GM12873 (cell line): ENCODE measurements around the gene ZFP57.

Experiments used
- TF ChIP-seq, protein P1 (sequence below): IDR thresholded peaks from 2 replicates; pipeline ENCODE4 v1.5.1; 2012; ENCODE audit warnings: low read depth, mild to moderate bottlenecking, moderate library complexity, low read length, control low read depth; ENCODE audit not compliant: insufficient read depth; ENCODE audit errors: missing control alignments

ZFP57 gene

DNA sequence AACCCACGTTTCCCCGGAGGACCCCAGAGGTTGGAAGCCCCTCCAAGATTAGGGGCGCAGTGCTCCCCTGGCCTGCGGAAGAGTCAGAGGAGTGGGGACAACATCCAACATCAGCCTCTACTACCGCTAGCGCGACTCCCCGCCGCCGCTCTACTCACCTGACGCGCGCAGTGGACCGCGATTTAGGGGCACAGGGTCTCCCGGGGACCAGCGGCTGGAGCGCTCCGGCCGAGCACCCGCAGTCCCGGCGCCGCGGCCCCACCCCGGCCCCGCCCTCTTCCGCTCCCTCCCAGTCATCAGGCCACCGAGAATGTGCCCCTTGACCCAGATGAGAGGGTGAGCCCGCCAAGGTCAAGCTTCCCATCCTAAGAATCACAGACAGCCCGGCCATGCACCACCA lies at the start of gene ZFP57:
Gene ZFP57 (minus strand): TSS at position 249 of the 400 bp plus-strand sequence. CDS start 4,149 bp downstream, outside the sequence.
- TF ChIP-seq, protein P1, sequence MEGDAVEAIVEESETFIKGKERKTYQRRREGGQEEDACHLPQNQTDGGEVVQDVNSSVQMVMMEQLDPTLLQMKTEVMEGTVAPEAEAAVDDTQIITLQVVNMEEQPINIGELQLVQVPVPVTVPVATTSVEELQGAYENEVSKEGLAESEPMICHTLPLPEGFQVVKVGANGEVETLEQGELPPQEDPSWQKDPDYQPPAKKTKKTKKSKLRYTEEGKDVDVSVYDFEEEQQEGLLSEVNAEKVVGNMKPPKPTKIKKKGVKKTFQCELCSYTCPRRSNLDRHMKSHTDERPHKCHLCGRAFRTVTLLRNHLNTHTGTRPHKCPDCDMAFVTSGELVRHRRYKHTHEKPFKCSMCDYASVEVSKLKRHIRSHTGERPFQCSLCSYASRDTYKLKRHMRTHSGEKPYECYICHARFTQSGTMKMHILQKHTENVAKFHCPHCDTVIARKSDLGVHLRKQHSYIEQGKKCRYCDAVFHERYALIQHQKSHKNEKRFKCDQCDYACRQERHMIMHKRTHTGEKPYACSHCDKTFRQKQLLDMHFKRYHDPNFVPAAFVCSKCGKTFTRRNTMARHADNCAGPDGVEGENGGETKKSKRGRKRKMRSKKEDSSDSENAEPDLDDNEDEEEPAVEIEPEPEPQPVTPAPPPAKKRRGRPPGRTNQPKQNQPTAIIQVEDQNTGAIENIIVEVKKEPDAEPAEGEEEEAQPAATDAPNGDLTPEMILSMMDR = no peak

DNA sequence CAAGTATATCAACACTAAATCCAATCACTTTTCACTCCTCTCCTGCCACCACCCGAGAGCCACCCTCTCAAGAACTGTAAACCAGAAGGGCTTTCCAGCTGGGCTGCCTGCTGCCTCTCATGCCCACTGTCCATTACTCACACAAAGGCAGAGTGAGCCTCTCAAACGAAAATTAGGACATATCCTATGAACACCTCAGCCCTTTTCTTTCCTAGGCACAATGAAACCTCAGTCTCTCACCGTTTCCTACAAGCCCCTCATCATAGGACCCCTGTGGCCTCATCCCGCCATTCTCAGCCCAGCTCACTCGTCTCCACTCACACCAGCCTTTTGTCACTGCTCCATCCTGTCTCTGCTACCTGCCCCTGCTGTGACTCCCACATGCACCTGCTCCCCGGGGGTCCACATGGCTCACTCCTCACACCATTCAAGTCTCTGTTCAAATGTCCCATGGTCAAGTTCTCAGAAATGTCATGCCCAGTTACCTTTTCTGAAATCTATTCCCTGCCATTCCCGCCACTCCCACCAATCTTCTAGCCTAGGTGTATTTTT lies 49.7 kb upstream of the ZFP57 start:
- TF ChIP-seq, protein P1 = no peak

DNA sequence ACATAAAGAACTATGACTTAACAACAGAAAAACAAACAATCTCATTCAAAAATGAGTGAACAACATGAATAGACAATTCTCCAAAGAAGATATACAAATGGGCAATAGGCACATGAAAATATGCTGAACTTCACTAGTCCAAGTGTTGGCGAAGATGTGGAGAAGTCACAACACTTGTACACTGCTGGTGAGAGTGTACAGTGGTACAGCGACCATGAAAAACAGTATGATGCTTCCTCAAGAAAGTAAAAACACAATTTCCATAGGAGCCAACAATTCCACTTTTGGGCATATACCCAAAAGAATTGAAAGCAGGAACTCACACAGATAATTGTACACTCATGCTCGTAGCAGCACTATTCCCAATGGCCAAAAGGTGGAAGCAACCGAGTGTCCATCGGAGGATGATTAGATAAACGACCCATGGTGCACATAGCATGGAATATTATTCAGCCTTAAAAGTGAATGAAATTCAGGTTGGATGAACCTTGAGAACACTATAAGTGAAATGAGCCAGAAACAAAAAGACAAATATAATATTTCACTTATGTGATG lies 48.9 kb upstream of the ZFP57 start:
- TF ChIP-seq, protein P1 = no peak

DNA sequence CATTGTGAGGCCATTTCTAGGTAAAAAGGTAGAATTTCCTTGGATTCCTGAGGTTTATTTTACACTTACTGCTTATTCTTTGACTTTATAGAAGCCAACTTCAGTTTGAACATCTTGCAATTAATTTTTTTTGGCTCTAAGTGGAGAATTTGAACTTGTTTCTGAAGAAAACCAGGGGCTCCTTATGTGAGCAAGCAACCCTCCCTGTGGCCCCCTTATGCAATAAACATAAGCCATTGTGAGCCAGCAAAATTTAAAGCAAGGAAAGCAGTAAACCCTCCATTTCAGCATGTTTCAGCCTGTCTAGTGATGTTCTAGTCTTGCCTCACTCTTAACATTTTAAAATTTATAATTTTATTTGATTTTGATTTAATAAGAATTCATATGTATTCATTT lies 47.9 kb upstream of the ZFP57 start:
- TF ChIP-seq, protein P1 = no peak

DNA sequence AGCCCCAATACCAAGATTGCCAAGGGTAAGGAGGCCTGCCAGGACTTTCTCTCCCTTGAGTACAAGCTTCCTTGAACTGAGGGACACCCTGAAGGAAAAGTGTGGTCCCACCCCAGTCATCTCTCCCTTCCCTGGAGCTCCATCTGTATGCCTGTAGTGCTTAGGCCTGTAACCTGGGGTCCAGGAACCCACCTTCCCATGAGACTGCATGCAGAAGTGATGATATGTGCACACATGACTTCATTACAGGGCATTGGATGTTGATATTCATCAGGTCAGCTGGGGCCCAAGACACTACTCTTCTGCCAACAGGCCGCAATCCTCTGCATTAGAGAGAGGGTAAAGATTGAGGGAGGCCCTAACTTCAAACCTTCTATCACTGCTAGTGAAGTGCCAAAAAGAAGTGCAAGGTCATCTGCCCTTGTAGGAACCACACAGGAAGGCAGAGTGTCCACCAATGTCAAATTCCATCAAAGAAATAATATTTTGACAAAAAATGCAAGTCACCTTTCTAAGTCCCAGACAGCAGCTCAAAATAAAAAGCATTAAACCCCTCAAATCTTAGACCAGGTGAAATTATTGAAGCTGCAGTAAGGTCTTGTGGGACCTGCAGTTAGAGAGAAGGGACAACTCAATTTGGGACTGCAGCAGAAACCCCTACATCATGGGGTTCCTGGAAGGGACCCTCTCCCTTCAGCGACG lies 47.4 kb upstream of the ZFP57 start:
- TF ChIP-seq, protein P1 = no peak

DNA sequence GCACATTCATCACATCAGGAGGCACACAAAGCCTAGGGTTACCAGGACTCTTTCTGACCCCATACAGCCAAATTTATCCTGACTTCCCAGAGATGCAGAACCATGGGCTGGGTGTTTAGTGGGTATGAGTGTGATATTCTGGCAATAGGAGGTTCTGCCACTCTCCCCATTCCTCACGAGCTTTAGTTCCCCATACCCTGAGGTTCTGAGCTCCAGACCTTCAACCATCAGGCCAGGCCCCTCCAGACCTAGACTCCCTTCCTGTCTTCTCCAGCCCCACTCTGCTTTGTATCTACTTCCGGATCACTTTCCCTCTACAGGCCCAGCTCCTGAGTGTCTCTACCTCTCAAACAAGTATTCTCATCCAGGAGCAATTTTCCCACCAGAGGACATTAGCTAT lies 46.7 kb upstream of the ZFP57 start:
- TF ChIP-seq, protein P1 = no peak

DNA sequence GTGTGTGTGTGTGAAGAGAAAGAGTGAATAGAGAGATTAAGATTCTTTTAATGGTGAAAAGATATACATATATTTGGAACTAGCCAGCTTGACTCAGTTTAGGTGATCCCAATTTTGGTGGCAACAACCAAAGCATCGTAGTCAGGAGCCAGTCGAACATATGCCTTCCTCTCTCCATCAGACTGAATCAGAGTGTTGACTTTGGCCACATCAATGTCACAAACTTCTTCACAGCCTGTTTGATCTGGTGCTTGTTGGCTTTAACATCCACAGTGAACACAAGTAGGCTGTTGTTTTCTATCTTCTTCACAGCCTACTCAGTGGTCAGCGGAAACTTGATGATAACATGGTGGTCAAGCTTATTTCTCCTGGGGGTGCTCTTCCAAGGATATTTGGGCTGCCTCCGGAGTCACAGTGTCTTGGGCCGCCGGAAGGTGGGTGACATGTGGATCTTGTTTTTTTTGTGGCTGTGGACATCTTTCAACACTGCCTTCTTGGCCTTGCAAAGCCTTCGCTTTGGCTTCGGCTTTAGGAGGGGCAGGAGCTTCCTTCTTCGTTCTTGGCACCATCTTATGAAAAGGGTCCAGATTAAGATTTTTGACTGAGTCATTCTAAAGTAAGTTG lies 45.7 kb upstream of the ZFP57 start:
- TF ChIP-seq, protein P1 = no peak
